Fibroblast of the conjunctiva (primary cell): ENCODE measurements around the gene NIPA2.
A peak's percentile ranks its signal among the peaks of the same experiment; 100 is the strongest.
"Not testable (repeated sequence)": the region's sequence is repeated elsewhere in the genome, so short reads cannot be mapped to it uniquely, and the experiment has no call there.

Experiments
- DNase-seq: peaks from one replicate; pipeline ENCODE4 v3.0.0-alpha.2; 2010; ENCODE audit warnings: low read depth

Gene NIPA2

GRCh38 chr15:22838292-22839042 lies at the start of gene NIPA2:
NIPA2 (plus strand) TSS chr15:22838666; CDS start chr15:22851732, 13,066 bp downstream.
- DNase-seq: peak; percentile 97

GRCh38 chr15:22794063-22794462 lies 44.4 kb upstream of the NIPA2 start:
- DNase-seq: no peak

GRCh38 chr15:22794621-22795167 lies 43.8 kb upstream of the NIPA2 start:
- DNase-seq: no peak

GRCh38 chr15:22795206-22796063 lies 43.0 kb upstream of the NIPA2 start:
- DNase-seq: no peak

GRCh38 chr15:22796079-22796478 lies 42.4 kb upstream of the NIPA2 start:
- DNase-seq: no peak

- DNase-seq: no peak
Observed at GRCh38 chr15:22799902-22800301, 38.6 kb upstream of the NIPA2 start.

GRCh38 chr15:22803006-22803405 lies 35.5 kb upstream of the NIPA2 start:
- DNase-seq: not testable (repeated sequence)

GRCh38 chr15:22806156-22806555 lies 32.3 kb upstream of the NIPA2 start:
- no peak for DNase-seq

- DNase-seq: no peak
Observed at GRCh38 chr15:22806664-22807063, 31.8 kb upstream of the NIPA2 start.

GRCh38 chr15:22807831-22808230 lies 30.6 kb upstream of the NIPA2 start:
- DNase-seq: not testable (repeated sequence)

- no peak for DNase-seq
Observed at GRCh38 chr15:22808240-22808639, 30.2 kb upstream of the NIPA2 start.

- DNase-seq: no peak
Observed at GRCh38 chr15:22808761-22809280, 29.6 kb upstream of the NIPA2 start.

GRCh38 chr15:22810033-22810852 lies 28.2 kb upstream of the NIPA2 start:
- DNase-seq: no peak

- no peak for DNase-seq
Observed at GRCh38 chr15:22810853-22811338, 27.6 kb upstream of the NIPA2 start.

- DNase-seq: no peak
Observed at GRCh38 chr15:22811640-22812039, 26.8 kb upstream of the NIPA2 start.

GRCh38 chr15:22813844-22814243 lies 24.6 kb upstream of the NIPA2 start:
- no peak for DNase-seq

GRCh38 chr15:22815766-22816165 lies 22.7 kb upstream of the NIPA2 start:
- DNase-seq: no peak

- no peak for DNase-seq
Observed at GRCh38 chr15:22819651-22820050, 18.8 kb upstream of the NIPA2 start.

- DNase-seq: no peak
Observed at GRCh38 chr15:22823495-22824128, 14.9 kb upstream of the NIPA2 start.

- DNase-seq: no peak
Observed at GRCh38 chr15:22827125-22827524, 11.3 kb upstream of the NIPA2 start.

- no peak for DNase-seq
Observed at GRCh38 chr15:22831473-22831872, 7.0 kb upstream of the NIPA2 start.
